Activated CD8-positive, alpha-beta memory T cell treated with anti-CD3 and anti-CD28 coated beads for 24 hours (primary cell): ENCODE measurements around the gene EGR4.
"Not testable (repeated sequence)": the region's sequence is repeated elsewhere in the genome, so short reads cannot be mapped to it uniquely, and the experiment has no call there.

Experiments used
- DNase-seq: peaks from one replicate; pipeline ENCODE4 v3.0.0-alpha.2; 2020

The EGR4 gene

GRCh38 chr2:73262691-73263429, 30.5 kb downstream of the EGR4 start:
- DNase-seq, result not testable (repeated sequence)

- no peak for DNase-seq
Measured at GRCh38 chr2:73262108-73262651, 31.2 kb downstream of the EGR4 start.

- no peak for DNase-seq
Measured at GRCh38 chr2:73260338-73260984, 32.9 kb downstream of the EGR4 start.

GRCh38 chr2:73259704-73260337, 33.5 kb downstream of the EGR4 start:
- no peak for DNase-seq

GRCh38 chr2:73259276-73259675, 34.1 kb downstream of the EGR4 start:
- DNase-seq, result no peak

- DNase-seq, result no peak
Measured at GRCh38 chr2:73258913-73259215, 34.5 kb downstream of the EGR4 start.

- DNase-seq, result no peak
Measured at GRCh38 chr2:73258186-73258912, 35.0 kb downstream of the EGR4 start.

GRCh38 chr2:73257425-73258125, 35.8 kb downstream of the EGR4 start:
- DNase-seq, result no peak

GRCh38 chr2:73257021-73257420, 36.3 kb downstream of the EGR4 start:
- DNase-seq, result no peak

- no peak for DNase-seq
Measured at GRCh38 chr2:73256618-73256922, 36.8 kb downstream of the EGR4 start.

GRCh38 chr2:73255907-73256617, 37.3 kb downstream of the EGR4 start:
- peak; percentile 56 for DNase-seq

- no peak for DNase-seq
Measured at GRCh38 chr2:73255007-73255644, 38.2 kb downstream of the EGR4 start.

GRCh38 chr2:73254343-73255006, 38.9 kb downstream of the EGR4 start:
- DNase-seq, result no peak

- DNase-seq, result peak; percentile 56
Measured at GRCh38 chr2:73253901-73254300, 39.4 kb downstream of the EGR4 start.

GRCh38 chr2:73253400-73253799, 39.9 kb downstream of the EGR4 start:
- no peak for DNase-seq

- no peak for DNase-seq
Measured at GRCh38 chr2:73252238-73253027, 40.9 kb downstream of the EGR4 start.

GRCh38 chr2:73250872-73251846, 42.2 kb downstream of the EGR4 start:
- DNase-seq, result no peak

GRCh38 chr2:73249636-73250035, 43.7 kb downstream of the EGR4 start:
- no peak for DNase-seq

GRCh38 chr2:73246850-73247249, 46.5 kb downstream of the EGR4 start:
- no peak for DNase-seq
